GM12865 (cell line): ENCODE results near the gene GAP43.
"Not testable (repeated sequence)": the region's sequence is repeated elsewhere in the genome, so short reads cannot be mapped to it uniquely, and the experiment has no call there.

Experiments used
- DNase-seq: peaks from one replicate; pipeline ENCODE4 v3.0.0; 2010; ENCODE audit warnings: low read depth
- H3K4me3 ChIP-seq: 2 replicates; pipeline ENCODE4 v1.5.1; 2011; ENCODE audit warnings: mild to moderate bottlenecking, low read depth, low read length, control low read depth
- CTCF ChIP-seq: IDR thresholded peaks from 2 replicates; pipeline ENCODE4 v1.5.1; 2011; ENCODE audit warnings: low read length, control low read depth, low read depth, inconsistent platforms; ENCODE audit not compliant: insufficient read depth; ENCODE audit errors: missing control alignments

Gene GAP43

DNA sequence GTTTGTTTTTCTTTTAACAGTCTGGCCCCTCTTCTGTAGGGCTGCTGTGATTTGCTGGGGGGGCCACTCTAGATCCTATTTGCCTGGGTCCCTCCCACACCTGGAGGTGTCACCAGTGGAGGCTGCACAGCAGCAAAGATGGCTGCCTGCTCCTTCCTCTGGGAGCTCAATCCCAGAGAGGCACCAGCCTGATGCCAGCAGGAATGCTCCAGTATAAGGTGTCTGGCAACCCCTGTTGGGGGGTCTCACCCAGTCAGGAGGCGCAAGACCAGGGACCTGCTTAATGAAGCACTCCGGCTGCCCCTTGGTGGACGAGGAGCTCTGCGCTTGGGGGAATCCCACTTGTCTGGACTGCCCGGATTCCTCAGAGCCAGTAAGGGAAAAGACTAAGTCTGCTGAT, 118.3 kb downstream of the GAP43 start:
- no peak for DNase-seq
- no peak for TF ChIP-seq CTCF
- H3K4me3 ChIP-seq = no peak overlapping the region

GRCh38 chr3:115744516-115744915, 121.2 kb downstream of the GAP43 start:
- DNase-seq, H3K4me3 ChIP-seq: not testable (repeated sequence)

- DNase-seq, H3K4me3 ChIP-seq: not testable (repeated sequence)
Measured at GRCh38 chr3:115752978-115753377, 129.7 kb downstream of the GAP43 start.

GRCh38 chr3:115758076-115758763, 134.9 kb downstream of the GAP43 start:
- no peak overlapping the region for H3K4me3 ChIP-seq
- no peak for TF ChIP-seq CTCF
- no peak for DNase-seq

GRCh38 chr3:115760716-115761115, 137.4 kb downstream of the GAP43 start:
- no peak overlapping the region for H3K4me3 ChIP-seq
- no peak for TF ChIP-seq CTCF
- DNase-seq = no peak

- no peak overlapping the region for H3K4me3 ChIP-seq
- TF ChIP-seq CTCF = no peak
- DNase-seq = no peak
Measured at GRCh38 chr3:115761927-115762305, 138.6 kb downstream of the GAP43 start.

- H3K4me3 ChIP-seq = no peak overlapping the region
- DNase-seq = no peak
Measured at GRCh38 chr3:115766587-115767482, 143.5 kb downstream of the GAP43 start.

More at GRCh38 chr3:115766587-115767482, 143.5 kb downstream of the GAP43 start:
- TF ChIP-seq CTCF = no peak
